GM20431 (cell line): ENCODE measurements around the gene REPIN1.

Source experiments
- in situ Hi-C: fragments of 300-500 bp; cut with MseI, MboI; formaldehyde crosslinking; loops from one replicate; pipeline ENCODE4 v1.15.0; 2020; ENCODE audit warnings: low sequenced_read_pairs; ENCODE audit not compliant: unreplicated experiment

The REPIN1 gene

GRCh38 chr7:150368096-150368883, at the start of gene REPIN1:
REPIN1 (plus strand) TSS chr7:150368822; CDS start chr7:150369712, 890 bp downstream.
- in situ Hi-C loops, result no loop called here

DNA sequence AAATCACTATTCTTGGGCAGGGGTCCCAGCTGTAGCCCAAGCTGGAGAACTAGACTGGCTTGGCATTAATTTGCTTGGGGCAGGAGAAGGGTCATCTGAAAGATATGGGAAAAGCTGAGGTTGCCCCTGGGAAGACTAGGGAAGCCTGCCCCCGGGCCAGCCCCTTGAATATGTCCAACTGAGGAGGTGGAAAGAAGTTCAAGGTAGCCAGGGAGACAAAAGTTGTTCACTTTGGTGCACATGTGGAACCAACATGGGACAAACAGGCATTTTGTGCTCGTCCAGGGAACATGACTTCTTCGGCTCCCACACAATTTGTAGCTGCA, 46.9 kb upstream of the REPIN1 start:
- in situ Hi-C loops, result no loop called here

DNA sequence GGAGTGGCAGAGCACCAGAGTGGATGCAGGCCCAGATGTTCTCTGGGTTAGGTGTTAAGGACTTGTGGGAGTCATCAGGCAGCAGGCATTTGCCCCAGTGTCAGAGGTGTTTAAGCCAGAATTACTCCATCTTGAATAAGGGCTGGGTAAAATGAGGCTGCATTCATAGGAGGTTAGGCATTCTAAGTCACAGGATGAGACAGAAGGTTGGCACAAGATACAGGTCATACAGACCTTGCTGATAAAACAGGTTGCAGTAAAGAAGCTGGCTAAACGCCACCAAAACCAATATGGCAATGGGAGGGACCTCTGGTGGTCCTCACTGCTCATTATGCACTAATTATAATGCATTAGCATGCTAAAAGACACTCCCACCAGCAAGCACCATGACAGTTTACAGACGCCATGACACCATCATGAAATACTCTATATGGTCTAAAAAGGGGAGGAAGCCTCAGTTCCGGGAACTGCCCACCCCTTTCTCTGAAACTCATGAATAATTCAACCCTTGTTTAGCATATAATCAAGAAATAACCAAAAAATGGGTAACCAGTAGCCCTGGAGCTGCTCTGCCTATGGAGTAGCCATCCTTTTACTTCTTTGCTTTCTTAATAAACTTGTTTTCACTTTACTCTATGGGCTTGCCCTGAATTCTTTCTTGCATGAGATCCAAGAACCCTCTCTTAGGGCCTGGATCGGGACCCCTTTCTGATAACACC, 46.3 kb upstream of the REPIN1 start:
- in situ Hi-C loops, result no loop called here

DNA sequence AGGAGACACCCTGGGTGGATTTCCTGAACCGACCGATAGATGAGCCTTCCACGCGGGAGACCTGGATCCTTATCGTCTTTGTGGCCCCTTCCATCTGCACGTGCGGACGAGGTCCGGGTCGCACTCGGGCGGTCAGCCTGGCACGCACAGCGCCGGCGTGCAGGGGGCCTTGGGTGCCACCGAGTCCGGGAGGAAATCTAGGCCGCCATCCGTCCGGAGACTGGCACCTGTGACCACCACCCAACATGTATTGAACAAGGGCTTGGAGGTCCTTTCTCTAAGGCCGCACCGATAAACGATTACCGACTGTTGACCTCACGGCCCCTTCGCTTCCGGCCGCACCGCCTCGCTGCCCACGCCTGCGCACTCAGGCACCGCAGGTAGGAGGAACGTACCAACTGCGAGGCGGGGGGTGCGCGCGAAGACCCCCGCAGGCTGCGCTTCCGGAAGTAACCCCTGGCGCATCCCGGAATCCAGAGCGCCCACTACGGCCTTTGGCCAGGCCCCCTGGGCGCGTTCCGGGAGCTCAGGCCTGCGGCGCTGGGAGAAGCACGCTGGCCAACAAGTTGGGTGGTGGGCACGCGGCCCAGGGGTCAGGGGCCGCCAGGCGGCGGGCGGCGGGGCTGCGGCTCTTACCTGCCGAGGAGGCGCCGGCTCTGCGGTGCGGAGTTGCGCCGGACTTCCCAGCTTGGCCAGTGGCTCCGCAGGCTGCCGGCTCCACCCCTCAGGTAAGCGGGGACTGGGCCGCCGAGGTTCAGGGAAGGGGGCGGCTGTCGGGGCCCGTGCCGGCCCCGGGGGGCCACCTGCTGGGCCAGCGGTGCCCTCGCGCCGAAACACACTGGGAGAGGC, 45.6 kb upstream of the REPIN1 start, which contains the start of the genes ACTR3C and LRRC61:
Gene ACTR3C, minus strand, starts transcription at position 713 of the 849 bp plus-strand sequence. CDS start 28,249 bp downstream, outside the sequence.
Gene LRRC61, plus strand, starts transcription at position 523 of the 849 bp plus-strand sequence. CDS start 13,507 bp downstream, outside the sequence.
- in situ Hi-C loops, result no loop called here

DNA sequence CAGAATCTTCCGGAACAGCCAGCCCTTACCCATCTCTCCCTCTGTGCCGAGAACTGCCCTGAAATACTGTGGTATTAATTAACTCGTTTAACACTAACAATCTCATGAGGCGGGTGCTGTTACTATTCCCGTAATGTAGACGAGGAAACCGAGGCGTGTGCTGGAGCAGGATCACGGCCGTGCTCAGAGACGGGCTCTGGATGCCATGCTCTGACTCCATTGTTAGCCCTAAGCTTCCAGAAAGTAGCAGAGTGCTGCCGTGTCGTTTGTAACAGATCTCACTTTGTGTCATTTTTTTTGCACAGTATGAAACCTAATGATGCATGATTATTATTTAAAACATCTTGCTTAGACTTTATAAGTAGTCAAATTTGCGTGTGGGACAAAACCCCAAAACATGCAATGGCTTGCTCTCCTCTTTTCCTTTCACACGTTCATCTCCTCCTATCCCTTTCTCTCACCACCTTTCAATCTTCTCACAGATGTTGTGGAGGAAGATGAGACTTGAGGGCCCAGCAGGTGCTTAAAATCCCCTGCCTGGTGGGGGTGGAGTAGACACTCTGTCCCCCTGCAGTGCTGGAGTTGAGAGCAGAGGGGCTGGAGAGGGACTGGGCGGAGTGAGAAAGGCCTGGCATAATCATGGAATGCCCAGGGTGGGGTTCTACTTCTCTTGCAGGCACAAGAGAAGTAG, 44.8 kb upstream of the REPIN1 start:
- in situ Hi-C loops, result no loop called here

DNA sequence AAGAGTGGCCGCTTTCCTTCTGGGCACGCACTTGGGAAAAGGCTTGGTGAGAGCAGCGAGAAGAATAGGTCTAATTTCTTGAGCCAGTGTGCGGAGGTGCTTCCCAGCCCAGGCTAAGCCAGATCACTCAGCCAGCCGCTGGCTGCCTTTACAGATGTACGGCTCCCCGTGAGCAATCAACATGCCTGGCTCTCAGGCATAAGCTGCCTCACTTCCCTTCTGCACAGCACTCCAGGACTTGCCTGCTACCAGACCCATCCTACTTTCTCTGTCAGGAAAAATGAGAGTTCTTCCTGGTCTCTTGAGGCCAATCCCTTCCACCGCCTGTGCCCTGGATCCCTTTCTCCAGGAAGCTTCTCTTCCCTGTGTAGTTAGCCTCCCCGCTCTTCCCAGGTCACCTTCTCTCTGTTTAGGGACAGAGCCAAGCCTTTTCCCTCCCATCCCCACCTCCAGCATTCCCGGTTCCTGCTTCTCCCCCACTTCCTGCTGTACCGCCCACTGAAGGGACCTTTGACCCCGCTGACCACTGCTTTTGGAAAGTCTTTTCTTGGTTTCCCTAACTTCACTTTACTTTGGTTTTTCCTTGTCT, 44.2 kb upstream of the REPIN1 start:
- in situ Hi-C loops, result no loop called here

- in situ Hi-C loops, result no loop called here
These were observed 43.5 kb upstream of the REPIN1 start for GRCh38 chr7:150325110-150325611.

DNA sequence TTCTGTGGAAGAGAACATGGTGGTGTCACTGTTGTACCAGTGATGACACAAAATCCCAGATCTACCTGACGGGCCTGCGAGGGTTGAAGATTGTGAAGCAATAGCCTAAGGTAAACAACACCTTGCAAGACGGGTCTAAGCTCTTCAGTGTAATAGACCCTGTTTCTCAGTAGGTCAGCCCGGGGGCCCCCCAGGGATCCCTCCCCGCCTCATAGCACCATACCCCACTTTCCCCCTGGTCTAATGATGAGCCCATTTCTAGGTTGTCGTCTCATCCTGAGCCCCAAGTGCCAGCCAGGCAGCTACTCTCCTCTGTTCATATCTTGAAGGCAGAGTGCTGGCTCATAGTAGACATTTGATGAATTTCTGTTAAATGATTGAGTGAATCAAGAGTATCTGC, 42.7 kb upstream of the REPIN1 start:
- in situ Hi-C loops, result no loop called here

DNA sequence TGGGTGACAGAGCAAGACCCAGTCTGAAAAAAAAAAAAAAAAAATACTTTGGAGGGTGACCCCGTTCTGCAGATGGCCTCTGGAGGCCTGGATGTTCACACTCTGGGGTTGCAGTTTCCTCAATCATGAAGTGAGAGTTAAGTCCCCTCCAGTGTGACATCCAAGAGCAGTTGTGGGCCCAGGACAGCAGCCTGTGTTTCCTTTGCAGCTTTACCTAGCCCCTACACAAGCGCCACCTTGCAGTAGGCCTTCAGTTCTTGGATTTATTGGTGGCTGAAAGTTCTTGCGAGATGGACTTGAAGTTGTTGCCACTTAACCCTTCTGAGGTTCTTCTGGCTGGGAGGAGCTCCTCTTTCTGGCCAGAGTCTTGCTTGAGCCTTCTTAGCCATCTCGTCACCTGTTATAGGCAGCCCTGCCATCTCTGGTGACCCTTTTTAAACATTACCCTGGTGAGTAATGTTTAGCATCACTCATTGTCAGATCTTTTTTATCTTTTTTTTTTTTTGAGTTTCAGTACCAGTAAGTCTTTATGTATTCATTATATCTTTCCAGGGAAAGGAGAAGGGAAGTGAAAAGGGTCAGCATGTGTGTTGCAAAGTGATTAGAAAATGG, 41.9 kb upstream of the REPIN1 start:
- in situ Hi-C loops, result no loop called here

GRCh38 chr7:150327308-150327707, 41.3 kb upstream of the REPIN1 start:
- in situ Hi-C loops, result no loop called here

DNA sequence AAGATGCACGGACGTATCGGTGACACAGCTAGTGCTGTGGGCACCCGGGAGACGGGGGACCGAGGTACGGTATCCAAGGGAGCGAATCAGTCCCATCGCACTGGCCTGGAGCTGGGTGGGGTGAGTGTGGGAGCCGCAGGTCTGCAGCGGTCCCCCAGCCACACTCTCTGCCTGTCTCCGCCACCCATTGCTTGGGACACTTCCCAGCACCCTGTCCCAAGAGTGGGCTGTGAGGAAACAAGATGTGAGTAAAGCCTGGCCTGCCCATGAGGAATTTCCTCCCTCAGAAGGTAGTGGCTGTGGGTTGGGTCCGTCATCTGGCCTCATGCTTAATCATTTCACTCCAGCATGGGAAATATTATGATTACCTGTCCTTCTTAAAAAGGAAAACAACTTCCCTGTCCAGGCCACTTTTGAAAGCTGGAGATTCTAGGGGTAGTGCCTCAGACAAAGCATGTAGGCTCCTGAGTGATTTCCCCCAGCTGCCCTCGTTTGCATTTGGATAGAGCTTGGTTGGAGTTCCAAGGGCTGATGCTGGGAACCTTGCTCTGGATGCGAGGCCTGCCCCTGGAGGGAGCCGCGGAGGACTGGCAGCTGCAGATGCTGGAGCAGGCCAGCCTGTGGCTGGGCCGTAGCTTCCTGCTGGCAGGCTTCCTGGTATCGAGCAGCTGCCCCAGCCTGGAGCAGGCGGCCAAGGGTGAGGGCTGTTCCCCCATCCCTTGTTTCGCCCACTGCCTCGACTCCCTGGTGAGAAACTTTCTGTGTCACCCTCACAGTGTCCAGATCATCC, 39.1 kb upstream of the REPIN1 start:
- in situ Hi-C loops, result no loop called here

DNA sequence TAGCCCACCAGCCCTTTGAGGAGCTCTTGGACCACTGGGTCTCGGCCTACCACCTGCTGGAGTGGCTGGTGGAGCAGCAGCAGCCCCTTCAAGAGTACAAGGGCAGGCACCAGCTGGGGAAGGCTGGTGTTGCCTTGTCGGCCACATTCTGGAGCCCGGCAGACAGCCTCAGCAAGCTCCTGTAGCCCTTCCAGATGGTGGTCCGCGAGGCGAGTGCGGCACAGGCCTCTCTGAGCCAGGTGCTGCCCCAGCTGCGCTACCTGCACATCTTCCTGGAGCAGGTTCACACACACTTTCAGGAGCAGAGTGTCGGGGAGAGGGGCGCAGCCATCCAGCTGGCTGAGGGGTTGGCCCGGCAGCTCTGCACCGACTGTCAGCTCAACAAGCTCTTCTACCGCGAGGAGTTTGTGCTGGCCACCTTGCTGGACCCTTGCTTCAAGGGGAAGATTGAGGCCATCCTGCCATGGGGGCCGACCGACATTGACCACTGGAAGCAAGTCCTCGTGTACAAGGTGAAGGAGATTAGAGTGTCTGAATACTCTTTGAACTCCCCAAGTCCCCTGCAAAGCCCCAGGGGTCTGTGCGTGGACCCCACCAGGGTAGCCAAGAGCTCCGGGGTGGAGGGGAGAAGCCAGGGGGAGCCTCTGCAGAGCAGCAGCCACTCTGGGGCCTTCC, 38.3 kb upstream of the REPIN1 start:
- in situ Hi-C loops, result no loop called here

- in situ Hi-C loops, result no loop called here
These were observed 35.6 kb upstream of the REPIN1 start for GRCh38 chr7:150332852-150333635.

DNA sequence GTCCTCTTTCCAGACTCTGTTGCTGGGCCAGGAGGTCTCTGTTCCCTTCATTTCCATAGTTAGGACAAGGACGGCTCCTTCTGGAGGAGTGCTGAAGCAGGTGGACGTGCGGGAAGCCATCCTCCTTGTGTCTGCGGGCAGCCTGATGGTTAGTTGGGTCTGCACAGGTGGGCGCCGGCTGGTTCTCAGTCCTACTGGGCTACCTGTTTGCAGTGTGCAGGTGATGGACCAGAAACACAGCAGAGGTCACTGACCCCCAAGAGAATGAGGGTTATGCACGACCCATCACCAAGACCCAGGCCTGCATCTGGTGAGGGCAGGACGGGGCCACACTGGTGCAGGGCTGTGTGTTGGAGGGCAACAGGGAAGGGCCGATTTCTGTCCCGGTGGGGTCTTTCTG, 35.0 kb upstream of the REPIN1 start:
- in situ Hi-C loops, result no loop called here

DNA sequence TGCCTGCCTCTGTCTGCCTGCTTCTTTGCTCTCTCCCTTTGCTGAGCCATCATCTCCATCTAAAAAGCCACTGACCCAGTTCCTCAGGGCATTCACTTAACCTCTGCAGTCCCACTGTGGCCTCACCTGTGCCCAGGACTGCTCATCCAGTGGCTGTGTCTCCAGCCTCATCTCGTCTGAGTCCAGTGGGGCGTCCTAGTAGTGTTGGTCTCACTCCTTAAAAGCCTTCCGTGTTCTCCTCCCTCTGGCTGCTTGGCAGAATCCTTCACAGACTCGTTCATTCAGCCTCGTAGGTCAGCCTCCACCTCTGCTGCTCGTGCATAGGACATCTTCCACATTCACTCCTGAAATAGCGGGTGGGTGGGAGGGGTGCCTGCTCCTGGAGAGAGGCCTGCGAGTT, 34.5 kb upstream of the REPIN1 start:
- in situ Hi-C loops, result no loop called here

DNA sequence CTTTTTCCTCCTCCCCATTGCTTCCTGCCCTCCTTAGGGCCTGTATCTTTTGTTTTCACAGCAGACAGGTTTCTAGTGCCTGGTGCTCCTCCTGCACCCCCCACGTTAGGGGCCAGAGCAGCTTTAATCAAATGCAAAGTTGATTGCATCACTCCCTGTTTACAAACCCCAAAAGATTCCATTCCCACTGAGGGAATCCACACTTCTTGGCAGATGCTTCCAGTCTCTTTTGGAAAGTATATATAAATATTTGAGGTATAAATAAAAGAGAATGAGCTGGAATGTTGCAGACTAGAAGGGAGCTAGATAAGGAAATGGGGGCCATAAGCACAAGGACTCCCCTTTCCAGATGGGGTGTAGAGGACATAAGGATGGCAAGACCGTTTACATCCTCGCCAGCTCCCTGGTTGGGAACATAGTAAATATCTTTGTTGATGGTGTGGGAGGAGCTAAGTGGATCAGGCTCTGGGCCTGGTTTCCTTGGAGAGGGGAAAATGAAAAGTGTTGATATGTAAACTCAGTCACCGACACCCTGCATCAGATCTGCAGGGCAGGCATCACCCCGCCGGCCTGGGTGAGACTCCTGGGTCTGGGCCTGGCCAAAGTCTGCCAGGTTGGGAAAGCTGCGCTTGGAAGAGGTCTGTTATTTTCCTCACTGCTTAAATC, 33.4 kb upstream of the REPIN1 start:
- in situ Hi-C loops, result no loop called here

GRCh38 chr7:150335774-150336112, 32.9 kb upstream of the REPIN1 start:
- in situ Hi-C loops, result no loop called here
